Testis (tissue), 3 donors: ENCODE measurements around the gene CD300LG. TPM values are rescaled to one million over a fixed set of nuclear protein-coding genes. Genes with fewer than 3 reads are reported as not detected.

ENCODE experiments used
- DNase-seq: peaks from one replicate; pipeline ENCODE4 v3.0.0-alpha.2; 2019
- H3K27ac ChIP-seq, 2 donors: fragments of 200-600 bp; sonication (generic); one replicate each; pipeline ENCODE4 v1.5.1; 2019
- H3K27me3 ChIP-seq: fragments of 200-600 bp; sonication (generic); one replicate; pipeline ENCODE4 v1.5.1; 2019
- H3K36me3 ChIP-seq: fragments of 200-600 bp; sonication (generic); one replicate; pipeline ENCODE4 v1.5.1; 2017; ENCODE audit warnings: low read depth; ENCODE audit errors: missing control alignments
- H3K4me1 ChIP-seq: fragments of 200-600 bp; sonication (generic); one replicate; pipeline ENCODE4 v1.5.1; 2019
- H3K4me3 ChIP-seq, 2 donors: fragments of 200-600 bp; sonication (generic); one replicate each; pipeline ENCODE4 v1.5.1; 2017 to 2019
- H3K9me3 ChIP-seq: fragments of 200-600 bp; sonication (generic); one replicate; pipeline ENCODE4 v1.5.1; 2017
- CTCF ChIP-seq, 3 experiments: fragments of 450-650 bp in 2 of 3; fragments of 200-600 bp in 1 of 3; sonication (generic) in 1 of 3; IDR thresholded peaks; one replicate each; pipeline ENCODE4 v1.5.1; 2016 to 2019; ENCODE audit warnings: antibody characterized with exemption in 3 of 3, mild to moderate bottlenecking in 2 of 3, moderate library complexity in 1 of 3
- POLR2A ChIP-seq: fragments of 450-650 bp; IDR thresholded peaks from one replicate; pipeline ENCODE4 v1.6.1; 2017; ENCODE audit warnings: antibody characterized with exemption, mild to moderate bottlenecking, moderate library complexity
- WGBS, 2 donors: methylation state at CpG; one replicate each; pipeline ENCODE4 v1.1.5; 2018; 5-methylcytosine and 5-hydroxymethylcytosine counted together
- intact Hi-C: fragments of 100-400 bp; cut with DNase I; formaldehyde crosslinking; loops from one replicate; pipeline ENCODE4 v1.15.1; 2023; ENCODE audit warnings: low total_unique reads
- polyA plus RNA-seq: library from polyadenylated mRNA; stranded (reverse); fragments of 350-450 nt; fragmentation: Illumina TruSeq; extraction: RNeasy Lipid Tissue Mini Kit (QIAGEN cat#74804); gene quantifications from one replicate; pipeline ENCODE4 v1.2.3, GENCODE V29; 2014; ENCODE audit warnings: low read depth, low replicate concordance; ENCODE audit not compliant: insufficient read depth
- total RNA-seq, 2 donors: library from RNA; depleted of rRNA; stranded (reverse); fragments of >200 nt; gene quantifications; one replicate each; pipeline ENCODE4 v1.2.3, GENCODE V29; 2016

CD300LG gene
- total and polyA plus RNA-seq, 3 donors from 2014 or later: 48.4 to 53.9 (median 49.2) TPM

- intact Hi-C loops: no loop called here
- no peaks in the 10 kb centered on the region for H3K27me3 ChIP-seq
- no peaks in the 10 kb centered on the region for H3K36me3 ChIP-seq
- TF ChIP-seq CTCF (IDR thresholded peaks at IDR 0.05): no peak
- TF ChIP-seq POLR2A: no peak
- DNase-seq: no peak
- no peaks in the 10 kb centered on the region for H3K9me3 ChIP-seq
- H3K27ac ChIP-seq: no peak overlapping the region
- 87 to 88% methylated on average over 19 to 24 of the region's 24 CpGs for WGBS, 2 donors
- no peak overlapping the region for H3K4me3 ChIP-seq
- no peaks in the 10 kb centered on the region for H3K4me1 ChIP-seq
Measured at GRCh38 chr17:43816336-43817320, 30.3 kb upstream of the CD300LG start.

GRCh38 chr17:43817826-43818225 lies 29.1 kb upstream of the CD300LG start:
- H3K4me3 ChIP-seq: no peak overlapping the region
- no peaks in the 10 kb centered on the region for H3K9me3 ChIP-seq
- 95 to 97% methylated on average over 5 to 9 of the region's 9 CpGs for WGBS, 2 donors
- no peaks in the 10 kb centered on the region for H3K36me3 ChIP-seq
- intact Hi-C loops: no loop called here
- no peak overlapping the region for H3K27ac ChIP-seq
- no peaks in the 10 kb centered on the region for H3K27me3 ChIP-seq
- TF ChIP-seq CTCF (IDR thresholded peaks at IDR 0.05): no peak
- TF ChIP-seq POLR2A: no peak
- H3K4me1 ChIP-seq: no peaks in the 10 kb centered on the region
- no peak for DNase-seq

GRCh38 chr17:43818966-43819365 lies 28.0 kb upstream of the CD300LG start:
- WGBS, 2 donors: 94 to 95% methylated on average over 4 to 5 of the region's 5 CpGs
- no peak for TF ChIP-seq POLR2A
- no peak for TF ChIP-seq CTCF (IDR thresholded peaks at IDR 0.05)
- no peaks in the 10 kb centered on the region for H3K36me3 ChIP-seq

GRCh38 chr17:43820759-43821158 lies 26.2 kb upstream of the CD300LG start:
- intact Hi-C loops: no loop called here
- 88 to 93% methylated on average over 6 to 14 of the region's 14 CpGs for WGBS, 2 donors
- H3K4me1 ChIP-seq: no peaks in the 10 kb centered on the region
- TF ChIP-seq CTCF (IDR thresholded peaks at IDR 0.05): no peak
- no peak for TF ChIP-seq POLR2A
- H3K27me3 ChIP-seq: no peaks in the 10 kb centered on the region
- no peaks in the 10 kb centered on the region for H3K36me3 ChIP-seq
- DNase-seq: no peak
- H3K9me3 ChIP-seq: no peaks in the 10 kb centered on the region
- H3K27ac ChIP-seq: no peak overlapping the region
- H3K4me3 ChIP-seq: no peak overlapping the region

More at GRCh38 chr17:43818966-43819365, 28.0 kb upstream of the CD300LG start:
- DNase-seq: no peak
- Histone ChIP-seq H3K4me3 (no peak overlapping the region), H3K9me3 (no peaks in the 10 kb centered on the region), H3K4me1 (no peaks in the 10 kb centered on the region), H3K27ac (no peak overlapping the region), H3K27me3 (no peaks in the 10 kb centered on the region)
- intact Hi-C loops: no loop called here
